ELF-1 (cell line): Measurements from ENCODE around the gene FAM162B.
"Not testable (repeated sequence)": the region's sequence is repeated elsewhere in the genome, so short reads cannot be mapped to it uniquely, and the experiment has no call there.

Experiments used
- DNase-seq: peaks from one replicate; pipeline ENCODE4 v3.0.0-alpha.2; 2016; ENCODE audit warnings: low read depth, low spot score

Gene FAM162B

GRCh38 chr6:116726947-116727346 lies 38.6 kb downstream of the FAM162B start:
- DNase-seq, result no peak

GRCh38 chr6:116714761-116715160 lies 50.8 kb downstream of the FAM162B start:
- no peak for DNase-seq

- DNase-seq, result no peak
Observed at GRCh38 chr6:116714296-116714695, 51.2 kb downstream of the FAM162B start.

- no peak for DNase-seq
Observed at GRCh38 chr6:116705917-116706316, 59.6 kb downstream of the FAM162B start.

- not testable (repeated sequence) for DNase-seq
Observed at GRCh38 chr6:116703888-116704287, 61.6 kb downstream of the FAM162B start.
